ENCODE results near the gene PCDHGB5. TPM values are rescaled to one million over a fixed set of nuclear protein-coding genes. Genes with fewer than 3 reads are reported as not detected.

The PCDHGB5 gene
- total RNA-seq, 1 donor from 2014 or later: 23.0 TPM

GRCh38 chr5:141420855-141421488 lies 23.2 kb downstream of the PCDHGB5 start, which contains the start of gene PCDHGA11:
Gene PCDHGA11 (plus strand): TSS chr5:141421051. CDS start chr5:141421228, 177 bp downstream.

GRCh38 chr5:141430332-141431113 lies 32.8 kb downstream of the PCDHGB5 start, which contains the start of gene PCDHGA12:
Gene PCDHGA12 (plus strand): TSS chr5:141430507. CDS start chr5:141430760, 253 bp downstream.

Other genes starting within 250 kb of the PCDHGB5 start
- 0.25 TPM in 1 of 2 replicates, not detected in the other for gene PCDHB6, start 247.9 kb upstream of the PCDHGB5 start, total RNA-seq
- 0.16 and 1.5 TPM in 2 replicates for gene PCDHB7, start 225.3 kb upstream of the PCDHGB5 start, total RNA-seq
- 0.16 and 1.3 TPM in 2 replicates for gene PCDHB8, start 220.2 kb upstream of the PCDHGB5 start, total RNA-seq
- gene PCDHB16, start 215.6 kb upstream of the PCDHGB5 start, total RNA-seq: under 0.01 and 0.63 TPM in 2 replicates
- 0.16 and 0.31 TPM in 2 replicates for gene PCDHB9, start 210.8 kb upstream of the PCDHGB5 start, total RNA-seq
- 0.49 and 1.6 TPM in 2 replicates for gene PCDHB10, start 205.6 kb upstream of the PCDHGB5 start, total RNA-seq
- gene PCDHB11, start 198.3 kb upstream of the PCDHGB5 start, total RNA-seq: 0.16 and 0.69 TPM in 2 replicates
- gene PCDHB12, start 189.2 kb upstream of the PCDHGB5 start, total RNA-seq: 0.16 and 1.3 TPM in 2 replicates
- gene PCDHB13, start 184.0 kb upstream of the PCDHGB5 start, total RNA-seq: 0.32 and 3.3 TPM in 2 replicates
- 0.49 and 1.8 TPM in 2 replicates for gene PCDHB14, start 174.6 kb upstream of the PCDHGB5 start, total RNA-seq
- 0.32 and 1.2 TPM in 2 replicates for gene PCDHB15, start 152.6 kb upstream of the PCDHGB5 start, total RNA-seq
- 0.16 and 0.44 TPM in 2 replicates for gene SLC25A2, start 93.9 kb upstream of the PCDHGB5 start, total RNA-seq
- 53.3 and 79.0 TPM in 2 replicates for gene TAF7, start 77.2 kb upstream of the PCDHGB5 start, total RNA-seq
- gene PCDHGA1, start 67.4 kb upstream of the PCDHGB5 start, total RNA-seq: 0.32 and 1.1 TPM in 2 replicates
- 0.81 and 1.9 TPM in 2 replicates for gene PCDHGA2, start 59.2 kb upstream of the PCDHGB5 start, total RNA-seq
- gene PCDHGA3, start 54.1 kb upstream of the PCDHGB5 start, total RNA-seq: 0.32 and 0.82 TPM in 2 replicates
- gene PCDHGB1, start 47.8 kb upstream of the PCDHGB5 start, total RNA-seq: 0.65 and 2.8 TPM in 2 replicates
- gene PCDHGA4, start 42.9 kb upstream of the PCDHGB5 start, total RNA-seq: 1.3 and 6.1 TPM in 2 replicates
- gene PCDHGB2, start 38.0 kb upstream of the PCDHGB5 start, total RNA-seq: 1.1 and 5.1 TPM in 2 replicates
- gene PCDHGA5, start 33.8 kb upstream of the PCDHGB5 start, total RNA-seq: 0.49 and 2.0 TPM in 2 replicates
- gene PCDHGB3, start 27.7 kb upstream of the PCDHGB5 start, total RNA-seq: 1.5 and 8.4 TPM in 2 replicates
- gene PCDHGA6, start 24.1 kb upstream of the PCDHGB5 start, total RNA-seq: 1.5 and 4.1 TPM in 2 replicates
- gene PCDHGA7, start 15.2 kb upstream of the PCDHGB5 start, total RNA-seq: 0.65 and 3.3 TPM in 2 replicates
- gene PCDHGB4, start 10.2 kb upstream of the PCDHGB5 start, total RNA-seq: 8.3 and 20.1 TPM in 2 replicates
- gene PCDHGA8, start 5.3 kb upstream of the PCDHGB5 start, total RNA-seq: 0.65 and 3.0 TPM in 2 replicates
- 0.97 and 4.5 TPM in 2 replicates for gene PCDHGA9, start 4.8 kb downstream of the PCDHGB5 start, total RNA-seq
- gene PCDHGB6, start 10.1 kb downstream of the PCDHGB5 start, total RNA-seq: 1.6 and 3.9 TPM in 2 replicates
- gene PCDHGA10, start 15.0 kb downstream of the PCDHGB5 start, total RNA-seq: 2.1 and 5.2 TPM in 2 replicates
- gene PCDHGB7, start 19.7 kb downstream of the PCDHGB5 start, total RNA-seq: 3.2 and 12.3 TPM in 2 replicates
- 4.0 and 14.5 TPM in 2 replicates for gene PCDHGA11, start 23.1 kb downstream of the PCDHGB5 start, total RNA-seq
- 1.8 and 6.2 TPM in 2 replicates for gene PCDHGA12, start 32.6 kb downstream of the PCDHGB5 start, total RNA-seq
- gene PCDHGC3, start 78.0 kb downstream of the PCDHGB5 start, total RNA-seq: 6.5 and 22.3 TPM in 2 replicates
- gene PCDHGC4, start 87.1 kb downstream of the PCDHGB5 start, total RNA-seq: 0.49 and 2.8 TPM in 2 replicates
- gene PCDHGC5, start 91.1 kb downstream of the PCDHGB5 start, total RNA-seq: 0.32 and 1.4 TPM in 2 replicates
- 43.5 and 77.2 TPM in 2 replicates for gene DIAPH1, start 221.1 kb downstream of the PCDHGB5 start, total RNA-seq
- 35.5 and 49.5 TPM in 2 replicates for gene HDAC3, start 238.9 kb downstream of the PCDHGB5 start, total RNA-seq
- gene RELL2, start 239.1 kb downstream of the PCDHGB5 start, total RNA-seq: 3.1 and 5.6 TPM in 2 replicates